ENCODE results near the gene PABPC1L.

Gene PABPC1L

GRCh38 chr20:44910690-44911262, 916 bp downstream of the PABPC1L start:
- no peak overlapping the region for H3K27ac ChIP-seq
- no peaks in the 10 kb centered on the region for H3K79me2 ChIP-seq
- H3K36me3 ChIP-seq (ENCODE audit: control insufficient read depth, insufficient read depth, low read length), result no peaks in the 10 kb centered on the region
- peak overlapping the region; percentile 96 for H2AFZ ChIP-seq
- no peak for TF ChIP-seq CTCF (IDR thresholded peaks at IDR 0.05)
- no peak overlapping the region for H3K9ac ChIP-seq
- H3K9me3 ChIP-seq (ENCODE audit: control insufficient read depth, low read length), result no peaks in the 10 kb centered on the region
- H3K27me3 ChIP-seq (ENCODE audit: control insufficient read depth, insufficient read depth, low read length), result no peaks in the 10 kb centered on the region
- peak overlapping the region; percentile 60 for H3K4me2 ChIP-seq (ENCODE audit: low read length)
- no peak overlapping the region for H3K4me3 ChIP-seq (ENCODE audit: low read depth, low read length)
- H3K4me1 ChIP-seq, result no peaks in the 10 kb centered on the region

GRCh38 chr20:44911264-44911921, 1.5 kb downstream of the PABPC1L start:
- H3K4me3 ChIP-seq (ENCODE audit: low read depth, low read length), result no peak overlapping the region

GRCh38 chr20:44912189-44912588, 2.3 kb downstream of the PABPC1L start:
- no peak for TF ChIP-seq CTCF (IDR thresholded peaks at IDR 0.05)
- no peak overlapping the region for H3K4me3 ChIP-seq (ENCODE audit: low read depth, low read length)
- H3K79me2 ChIP-seq, result no peaks in the 10 kb centered on the region
- no peaks in the 10 kb centered on the region for H3K4me1 ChIP-seq
- H3K4me2 ChIP-seq (ENCODE audit: low read length), result no peak overlapping the region
- H3K9me3 ChIP-seq (ENCODE audit: control insufficient read depth, low read length), result no peaks in the 10 kb centered on the region
- no peak overlapping the region for H3K27ac ChIP-seq
- H3K9ac ChIP-seq, result no peak overlapping the region
- no peaks in the 10 kb centered on the region for H3K36me3 ChIP-seq (ENCODE audit: control insufficient read depth, insufficient read depth, low read length)
- H3K27me3 ChIP-seq (ENCODE audit: control insufficient read depth, insufficient read depth, low read length), result no peaks in the 10 kb centered on the region
- no peak overlapping the region for H2AFZ ChIP-seq

More at GRCh38 chr20:44911264-44911921, 1.5 kb downstream of the PABPC1L start:
- no peak overlapping the region for H3K9ac ChIP-seq
- TF ChIP-seq CTCF (IDR thresholded peaks at IDR 0.05), result peak; percentile 50
- peak overlapping the region; percentile 52 for H2AFZ ChIP-seq
- no peak overlapping the region for H3K4me2 ChIP-seq (ENCODE audit: low read length)
- no peaks in the 10 kb centered on the region for H3K9me3 ChIP-seq (ENCODE audit: control insufficient read depth, low read length)
- H3K36me3 ChIP-seq (ENCODE audit: control insufficient read depth, insufficient read depth, low read length), result no peaks in the 10 kb centered on the region
- H3K79me2 ChIP-seq, result no peaks in the 10 kb centered on the region
- H3K27ac ChIP-seq, result no peak overlapping the region
- H3K4me1 ChIP-seq, result no peaks in the 10 kb centered on the region
- no peaks in the 10 kb centered on the region for H3K27me3 ChIP-seq (ENCODE audit: control insufficient read depth, insufficient read depth, low read length)

GRCh38 chr20:44914924-44915323, 5.1 kb downstream of the PABPC1L start:
- no peaks in the 10 kb centered on the region for H3K27me3 ChIP-seq (ENCODE audit: control insufficient read depth, insufficient read depth, low read length)
- H3K4me2 ChIP-seq (ENCODE audit: low read length), result no peak overlapping the region
- no peak overlapping the region for H3K4me3 ChIP-seq (ENCODE audit: low read depth, low read length)
- H3K9ac ChIP-seq, result no peak overlapping the region
- H3K79me2 ChIP-seq, result no peaks in the 10 kb centered on the region
- H3K36me3 ChIP-seq (ENCODE audit: control insufficient read depth, insufficient read depth, low read length), result no peaks in the 10 kb centered on the region
- TF ChIP-seq CTCF (IDR thresholded peaks at IDR 0.05), result no peak
- no peak overlapping the region for H3K27ac ChIP-seq
- no peak overlapping the region for H2AFZ ChIP-seq
- no peaks in the 10 kb centered on the region for H3K9me3 ChIP-seq (ENCODE audit: control insufficient read depth, low read length)
- no peaks in the 10 kb centered on the region for H3K4me1 ChIP-seq

GRCh38 chr20:44916586-44916985, 6.7 kb downstream of the PABPC1L start:
- no peak for TF ChIP-seq CTCF (IDR thresholded peaks at IDR 0.05)
- no peak overlapping the region for H3K9ac ChIP-seq
- no peaks in the 10 kb centered on the region for H3K4me1 ChIP-seq
- no peak overlapping the region for H3K27ac ChIP-seq
- H3K27me3 ChIP-seq (ENCODE audit: control insufficient read depth, insufficient read depth, low read length), result no peaks in the 10 kb centered on the region
- H3K9me3 ChIP-seq (ENCODE audit: control insufficient read depth, low read length), result no peaks in the 10 kb centered on the region
- no peaks in the 10 kb centered on the region for H3K79me2 ChIP-seq
- H3K36me3 ChIP-seq (ENCODE audit: control insufficient read depth, insufficient read depth, low read length), result no peaks in the 10 kb centered on the region
- no peak overlapping the region for H3K4me2 ChIP-seq (ENCODE audit: low read length)
- no peak overlapping the region for H2AFZ ChIP-seq
- no peak overlapping the region for H3K4me3 ChIP-seq (ENCODE audit: low read depth, low read length)
